WI38 (cell line): ENCODE measurements around the gene RAB26.
"Not testable (repeated sequence)": the region's sequence is repeated elsewhere in the genome, so short reads cannot be mapped to it uniquely, and the experiment has no call there.

ENCODE experiments used
- H3K4me3 ChIP-seq: 2 replicates; pipeline ENCODE4 v1.5.1; 2011; ENCODE audit warnings: low read depth, mild to moderate bottlenecking, control low read depth, low read length
- CTCF ChIP-seq: IDR thresholded peaks from 2 replicates; pipeline ENCODE4 v1.5.1; 2012; ENCODE audit warnings: low read depth, mild to moderate bottlenecking, control low read depth, low read length

Gene RAB26

GRCh38 chr16:2126928-2127556 is 21.4 kb upstream of the RAB26 start:
- not testable (repeated sequence) for H3K4me3 ChIP-seq

- not testable (repeated sequence) for H3K4me3 ChIP-seq
These were observed 20.7 kb upstream of the RAB26 start for GRCh38 chr16:2127630-2128280.

- H3K4me3 ChIP-seq: not testable (repeated sequence)
These were observed 19.2 kb upstream of the RAB26 start for GRCh38 chr16:2129251-2129650.

- not testable (repeated sequence) for H3K4me3 ChIP-seq
These were observed 18.5 kb upstream of the RAB26 start for GRCh38 chr16:2129890-2130447.

GRCh38 chr16:2133797-2134196 is 14.6 kb upstream of the RAB26 start:
- H3K4me3 ChIP-seq: peak overlapping the region; percentile 43

- peak overlapping the region; percentile 63 for H3K4me3 ChIP-seq
These were observed 13.4 kb upstream of the RAB26 start for GRCh38 chr16:2135071-2135470.

GRCh38 chr16:2135770-2136490 is 12.5 kb upstream of the RAB26 start, which contains the start of gene PKD1:
PKD1 (minus strand) TSS chr16:2135898; CDS start chr16:2135689, 209 bp downstream.
- peak within 1 kb of the TSS; percentile 63 for H3K4me3 ChIP-seq

GRCh38 chr16:2142942-2143877 is 5.2 kb upstream of the RAB26 start:
- no peak overlapping the region for H3K4me3 ChIP-seq
- no peak for TF ChIP-seq CTCF

GRCh38 chr16:2143878-2144485 is 4.4 kb upstream of the RAB26 start:
- no peak overlapping the region for H3K4me3 ChIP-seq
- TF ChIP-seq CTCF: no peak

- TF ChIP-seq CTCF: no peak
- no peak overlapping the region for H3K4me3 ChIP-seq
These were observed 2.6 kb upstream of the RAB26 start for GRCh38 chr16:2145843-2146242.
